HEK293 (cell line): ENCODE results near the gene TIAM2.

Experiments used
- CTCF ChIA-PET: fragments of 350-600 bp; formaldehyde crosslinking; extraction: SDS; loops from one replicate; lab custom pipeline; 2021; ENCODE audit warnings: antibody characterized with exemption; lab: Yijun Ruan, JAX
- POLR2A ChIA-PET: fragments of 300-600 bp; formaldehyde crosslinking; extraction: SDS; loops from one replicate; lab custom pipeline; 2020; ENCODE audit warnings: antibody characterized with exemption, inconsistent platforms; lab: Yijun Ruan, JAX
- H3K27ac ChIP-seq: fragments of 200-500 bp; sonication (Bioruptor generic); 2 replicates; pipeline ENCODE4 v1.5.1; 2014; ENCODE audit warnings: low read depth, low read length, control low read depth, inconsistent platforms; ENCODE audit errors: extremely low read depth
- H3K36me3 ChIP-seq, 2 experiments: fragments of 200-500 bp in 1 of 2; sonication (Bioruptor generic) in 1 of 2; 1 replicate in 1 of 2; 2 replicates in 1 of 2; pipeline ENCODE4 v1.5.1; 2014 to 2017; ENCODE audit warnings: inconsistent platforms in 2 of 2, low read length in 2 of 2; ENCODE audit not compliant: control insufficient read depth in 2 of 2, insufficient read depth in 1 of 2
- H3K4me1 ChIP-seq: fragments of 200-500 bp; sonication (Bioruptor generic); 2 replicates; pipeline ENCODE4 v1.5.1; 2014; ENCODE audit warnings: mild to moderate bottlenecking, low read length, inconsistent platforms; ENCODE audit not compliant: control insufficient read depth, insufficient read depth
- H3K4me3 ChIP-seq: 2 replicates; pipeline ENCODE4 v1.5.1; 2011; ENCODE audit warnings: low read depth, mild to moderate bottlenecking, control low read depth, low read length, moderate library complexity
- H3K9me3 ChIP-seq: fragments of 200-500 bp; sonication (Bioruptor generic); 2 replicates; pipeline ENCODE4 v1.5.1; 2014; ENCODE audit warnings: low read depth, low read length, inconsistent platforms; ENCODE audit not compliant: control insufficient read depth, insufficient read depth
- AEBP2 ChIP-seq: fragments of 450-650 bp; formaldehyde crosslinking; IDR thresholded peaks from 2 replicates; pipeline ENCODE4 v1.5.1; 2016; ENCODE audit warnings: missing biosample characterization, missing genetic modification characterization, borderline replicate concordance
- BCL11A ChIP-seq: fragments of 450-650 bp; formaldehyde crosslinking; IDR thresholded peaks from 2 replicates; pipeline ENCODE4 v1.5.1; 2016; ENCODE audit warnings: low read depth, missing biosample characterization, missing genetic modification characterization
- ELK4 ChIP-seq: IDR thresholded peaks from 2 replicates; pipeline ENCODE4 v1.6.1; 2011; ENCODE audit warnings: mild to moderate bottlenecking, low read depth, low read length, borderline replicate concordance
- GLI2 ChIP-seq: fragments of 450-650 bp; formaldehyde crosslinking; IDR thresholded peaks from 2 replicates; pipeline ENCODE4; 2017; ENCODE audit warnings: missing biosample characterization, missing genetic modification characterization, low read depth, borderline replicate concordance
- HOXC10 ChIP-seq: sonication (generic); formaldehyde crosslinking; IDR thresholded peaks from 2 replicates; pipeline ENCODE4 v1.8.1; 2023; ENCODE audit warnings: mild to moderate bottlenecking, missing genetic modification reagents
- REST ChIP-seq: fragments of 450-650 bp; formaldehyde crosslinking; IDR thresholded peaks from 2 replicates; pipeline ENCODE4 v1.5.1; 2016; ENCODE audit warnings: missing biosample characterization, missing genetic modification characterization
- SCRT1 ChIP-seq: fragments of 450-650 bp; formaldehyde crosslinking; IDR thresholded peaks from 2 replicates; pipeline ENCODE4 v1.5.1; 2016; ENCODE audit warnings: missing biosample characterization, missing genetic modification characterization, borderline replicate concordance
- WT1 ChIP-seq: fragments of 450-650 bp; formaldehyde crosslinking; IDR thresholded peaks from 2 replicates; pipeline ENCODE4 v1.5.1; 2016; ENCODE audit warnings: missing biosample characterization, missing genetic modification characterization
- ZBTB49 ChIP-seq: fragments of 450-650 bp; formaldehyde crosslinking; IDR thresholded peaks from 2 replicates; pipeline ENCODE4 v1.5.1; 2016; ENCODE audit warnings: missing biosample characterization, missing genetic modification characterization, low read depth
- ZNF146 ChIP-seq: fragments of 450-650 bp; formaldehyde crosslinking; IDR thresholded peaks from 2 replicates; pipeline ENCODE4 v1.5.1; 2016; ENCODE audit warnings: missing biosample characterization, missing genetic modification characterization
- ZNF214 ChIP-seq: fragments of 450-650 bp; formaldehyde crosslinking; IDR thresholded peaks from 2 replicates; pipeline ENCODE4 v1.5.1; 2017; ENCODE audit warnings: missing biosample characterization, mild to moderate bottlenecking, missing genetic modification characterization, borderline replicate concordance
- ZNF398 ChIP-seq: fragments of 450-650 bp; formaldehyde crosslinking; IDR thresholded peaks from 2 replicates; pipeline ENCODE4 v1.5.1; 2017; ENCODE audit warnings: missing biosample characterization, missing genetic modification characterization
- ZNF449 ChIP-seq: fragments of 450-650 bp; formaldehyde crosslinking; IDR thresholded peaks from 2 replicates; pipeline ENCODE4 v1.5.1; 2017; ENCODE audit warnings: missing biosample characterization, mild to moderate bottlenecking, missing genetic modification characterization, moderate library complexity
- ZNF600 ChIP-seq: fragments of 450-650 bp; formaldehyde crosslinking; IDR thresholded peaks from 2 replicates; pipeline ENCODE4 v1.5.1; 2016; ENCODE audit warnings: missing biosample characterization, missing genetic modification characterization
- ZNF654 ChIP-seq: fragments of 450-650 bp; formaldehyde crosslinking; IDR thresholded peaks from 2 replicates; pipeline ENCODE4 v1.5.1; 2016; ENCODE audit warnings: low read depth, missing biosample characterization, missing genetic modification characterization
- ZNF768 ChIP-seq: fragments of 450-650 bp; formaldehyde crosslinking; IDR thresholded peaks from 2 replicates; pipeline ENCODE4 v1.5.1; 2018; ENCODE audit warnings: missing biosample characterization, mild to moderate bottlenecking, missing genetic modification characterization
- ZNF785 ChIP-seq: fragments of 450-650 bp; formaldehyde crosslinking; IDR thresholded peaks from 2 replicates; pipeline ENCODE4 v1.5.1; 2016; ENCODE audit warnings: missing biosample characterization, missing genetic modification characterization
- ZSCAN4 ChIP-seq: fragments of 450-650 bp; formaldehyde crosslinking; IDR thresholded peaks from 2 replicates; pipeline ENCODE4 v1.5.1; 2017; ENCODE audit warnings: missing biosample characterization, missing genetic modification characterization
- TF ChIP-seq, protein P1 (sequence below): fragments of 450-650 bp; formaldehyde crosslinking; IDR thresholded peaks from 2 replicates; pipeline ENCODE4 v1.5.1; 2016; ENCODE audit warnings: missing biosample characterization, missing genetic modification characterization

The TIAM2 gene

GRCh38 chr6:155173488-155173887 lies 178.4 kb downstream of the TIAM2 start:
- ChIA-PET POLR2A (no interaction called here), CTCF (interaction anchor here (0.5 to 6.2 kb wide), 15 partner anchors 10 to 498 kb away, joined by 3 to 75 read pairs (median 4); no protein-coding TSS in a partner anchor)
- Histone ChIP-seq H3K4me3 (no peak overlapping the region), H3K9me3 (no peaks in the 10 kb centered on the region), H3K4me1 (peaks cover 13% of the 10 kb centered on the region), H3K27ac (no peak overlapping the region), H3K36me3 (no peaks in the 10 kb centered on the region; a peak in 1 of 3 replicates)
- TF ChIP-seq ZSCAN4 (tag by site-specific recombination) (no peak), GLI2 (tag by site-specific recombination) (no peak), ELK4 (no peak), ZNF654 (tag by site-specific recombination) (no peak), ZNF146 (no peak), ZNF398 (tag by site-specific recombination) (no peak), ZNF214 (tag by site-specific recombination) (no peak), ZNF768 (tag by site-specific recombination) (no peak), REST (tag by site-specific recombination) (no peak), ZNF449 (tag by site-specific recombination) (no peak), ZBTB49 (tag by site-specific recombination) (no peak), ZNF785 (no peak), AEBP2 (tag by site-specific recombination) (no peak), BCL11A (tag by site-specific recombination) (no peak), SCRT1 (tag by site-specific recombination) (no peak), WT1 (no peak), HOXC10 (CRISPR knock-in tag) (no peak), ZNF600 (tag by site-specific recombination) (no peak)
- TF ChIP-seq, protein P1, sequence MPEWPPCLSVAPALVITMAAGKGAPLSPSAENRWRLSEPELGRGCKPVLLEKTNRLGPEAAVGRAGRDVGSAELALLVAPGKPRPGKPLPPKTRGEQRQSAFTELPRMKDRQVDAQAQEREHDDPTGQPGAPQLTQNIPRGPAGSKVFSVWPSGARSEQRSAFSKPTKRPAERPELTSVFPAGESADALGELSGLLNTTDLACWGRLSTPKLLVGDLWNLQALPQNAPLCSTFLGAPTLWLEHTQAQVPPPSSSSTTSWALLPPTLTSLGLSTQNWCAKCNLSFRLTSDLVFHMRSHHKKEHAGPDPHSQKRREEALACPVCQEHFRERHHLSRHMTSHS, result no peak
